NT2/D1 (cell line): Measurements from ENCODE around the gene RANBP1.

Experiments
- SUZ12 ChIP-seq: IDR thresholded peaks from 2 replicates; pipeline ENCODE4 v1.6.1; 2011; ENCODE audit not compliant: insufficient read length, insufficient read depth; ENCODE audit errors: extremely low read depth
- YY1 ChIP-seq: IDR thresholded peaks from 2 replicates; pipeline ENCODE4 v1.6.1; 2011; ENCODE audit not compliant: insufficient read length, insufficient read depth

DNA sequence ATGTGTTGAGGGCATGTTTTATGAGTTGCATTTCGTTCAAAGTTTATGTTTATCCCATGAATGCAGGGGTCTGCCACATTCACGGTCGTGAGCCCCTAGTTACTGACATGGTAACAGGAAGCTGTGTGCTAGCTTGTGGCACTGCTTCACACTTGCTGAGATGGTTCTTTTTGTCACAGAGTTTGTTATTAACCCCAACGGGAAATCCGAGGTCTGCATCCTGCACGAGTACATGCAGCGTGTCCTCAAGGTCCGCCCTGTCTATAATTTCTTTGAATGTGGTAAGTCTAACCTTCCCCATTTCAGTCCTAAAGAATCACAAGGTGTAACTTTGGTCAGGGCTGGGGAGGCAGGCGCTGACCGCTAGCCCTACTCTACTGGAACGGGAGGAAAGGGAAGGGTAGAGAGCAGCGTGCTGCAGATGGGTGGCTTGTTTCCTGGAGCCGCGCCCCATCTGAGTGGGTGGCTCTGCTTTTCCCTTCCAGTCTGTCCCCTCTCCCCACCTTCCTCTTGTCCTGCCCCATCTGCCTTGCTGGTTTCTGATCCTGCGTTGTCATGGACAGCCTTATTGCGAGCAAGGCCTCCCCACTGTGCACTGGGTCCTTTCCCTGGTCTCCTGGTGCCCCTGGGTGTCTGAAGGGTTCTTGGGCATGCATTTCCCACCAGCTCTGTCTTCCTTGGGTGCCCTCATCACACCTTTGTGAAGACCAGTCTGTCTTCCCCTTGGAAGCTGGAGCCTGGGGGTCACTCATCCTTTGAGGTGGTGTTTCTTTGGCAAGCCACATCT, 24.0 kb upstream of the RANBP1 start:
- no peak for TF ChIP-seq YY1
- TF ChIP-seq SUZ12 = no peak
